Cardiac fibroblast (primary cell): Measurements from ENCODE around the gene ZNF217.
"Not testable (repeated sequence)": the region's sequence is repeated elsewhere in the genome, so short reads cannot be mapped to it uniquely, and the experiment has no call there.

Source experiments
- DNase-seq, 2 donors: peaks; one replicate each; pipeline versions ENCODE4 v3.0.0 to v3.0.0-alpha.2; 2010; ENCODE audit warnings: low read depth in 2 of 2
- H3K4me3 ChIP-seq, 2 donors: replicated peaks in 1 of 2; 1 replicate in 1 of 2; 2 replicates in 1 of 2; pipeline ENCODE4 v1.5.1; 2011; ENCODE audit warnings: low read depth in 2 of 2, low read length in 2 of 2, mild to moderate bottlenecking in 2 of 2, moderate library complexity in 1 of 2
- TF ChIP-seq, protein P1 (sequence below): IDR thresholded peaks from one replicate; pipeline ENCODE4 v1.5.1; 2011; ENCODE audit warnings: low read depth, mild to moderate bottlenecking, low read length, inconsistent platforms

ZNF217 gene

DNA sequence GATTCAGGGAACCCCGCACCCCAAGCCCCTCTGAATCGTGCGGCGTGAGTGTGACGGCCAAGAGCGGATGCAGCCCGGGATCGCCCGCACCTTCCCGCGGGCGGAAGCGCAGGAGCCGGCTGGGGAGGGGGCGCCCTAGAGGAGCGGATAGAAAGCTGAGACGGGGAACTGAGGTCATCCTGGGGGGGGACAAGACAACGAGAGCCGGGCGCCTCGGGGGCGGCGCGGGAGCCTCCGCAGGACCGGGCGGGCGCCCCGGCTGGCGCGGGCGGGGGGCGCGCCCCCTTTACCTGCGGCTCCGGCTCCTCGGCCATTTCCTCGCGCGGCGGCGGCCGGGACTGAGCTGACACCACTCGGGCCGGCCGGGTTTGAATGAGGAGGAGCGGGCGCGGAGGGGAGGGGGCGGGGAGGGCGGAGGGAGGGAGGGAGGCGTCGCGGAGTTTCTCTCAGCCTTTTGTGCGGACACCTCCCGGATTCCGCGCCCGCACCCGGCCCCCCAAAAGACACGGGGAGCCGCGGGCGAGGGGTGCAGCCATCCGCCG lies at the start of gene ZNF217:
Gene ZNF217 (minus strand): TSS at position 374 of the 542 bp plus-strand sequence. CDS start 11,013 bp downstream, outside the sequence.
- DNase-seq: peak; percentile 63 to 72
- peak within 1 kb of the TSS; percentile 73 for H3K4me3 ChIP-seq

GRCh38 chr20:53643031-53643832 lies 49.6 kb upstream of the ZNF217 start:
- TF ChIP-seq, protein P1, sequence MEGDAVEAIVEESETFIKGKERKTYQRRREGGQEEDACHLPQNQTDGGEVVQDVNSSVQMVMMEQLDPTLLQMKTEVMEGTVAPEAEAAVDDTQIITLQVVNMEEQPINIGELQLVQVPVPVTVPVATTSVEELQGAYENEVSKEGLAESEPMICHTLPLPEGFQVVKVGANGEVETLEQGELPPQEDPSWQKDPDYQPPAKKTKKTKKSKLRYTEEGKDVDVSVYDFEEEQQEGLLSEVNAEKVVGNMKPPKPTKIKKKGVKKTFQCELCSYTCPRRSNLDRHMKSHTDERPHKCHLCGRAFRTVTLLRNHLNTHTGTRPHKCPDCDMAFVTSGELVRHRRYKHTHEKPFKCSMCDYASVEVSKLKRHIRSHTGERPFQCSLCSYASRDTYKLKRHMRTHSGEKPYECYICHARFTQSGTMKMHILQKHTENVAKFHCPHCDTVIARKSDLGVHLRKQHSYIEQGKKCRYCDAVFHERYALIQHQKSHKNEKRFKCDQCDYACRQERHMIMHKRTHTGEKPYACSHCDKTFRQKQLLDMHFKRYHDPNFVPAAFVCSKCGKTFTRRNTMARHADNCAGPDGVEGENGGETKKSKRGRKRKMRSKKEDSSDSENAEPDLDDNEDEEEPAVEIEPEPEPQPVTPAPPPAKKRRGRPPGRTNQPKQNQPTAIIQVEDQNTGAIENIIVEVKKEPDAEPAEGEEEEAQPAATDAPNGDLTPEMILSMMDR: no peak
- H3K4me3 ChIP-seq: peak overlapping the region in 1 of 2 donors; percentile 12
- peak; percentile 73 to 91 for DNase-seq

DNA sequence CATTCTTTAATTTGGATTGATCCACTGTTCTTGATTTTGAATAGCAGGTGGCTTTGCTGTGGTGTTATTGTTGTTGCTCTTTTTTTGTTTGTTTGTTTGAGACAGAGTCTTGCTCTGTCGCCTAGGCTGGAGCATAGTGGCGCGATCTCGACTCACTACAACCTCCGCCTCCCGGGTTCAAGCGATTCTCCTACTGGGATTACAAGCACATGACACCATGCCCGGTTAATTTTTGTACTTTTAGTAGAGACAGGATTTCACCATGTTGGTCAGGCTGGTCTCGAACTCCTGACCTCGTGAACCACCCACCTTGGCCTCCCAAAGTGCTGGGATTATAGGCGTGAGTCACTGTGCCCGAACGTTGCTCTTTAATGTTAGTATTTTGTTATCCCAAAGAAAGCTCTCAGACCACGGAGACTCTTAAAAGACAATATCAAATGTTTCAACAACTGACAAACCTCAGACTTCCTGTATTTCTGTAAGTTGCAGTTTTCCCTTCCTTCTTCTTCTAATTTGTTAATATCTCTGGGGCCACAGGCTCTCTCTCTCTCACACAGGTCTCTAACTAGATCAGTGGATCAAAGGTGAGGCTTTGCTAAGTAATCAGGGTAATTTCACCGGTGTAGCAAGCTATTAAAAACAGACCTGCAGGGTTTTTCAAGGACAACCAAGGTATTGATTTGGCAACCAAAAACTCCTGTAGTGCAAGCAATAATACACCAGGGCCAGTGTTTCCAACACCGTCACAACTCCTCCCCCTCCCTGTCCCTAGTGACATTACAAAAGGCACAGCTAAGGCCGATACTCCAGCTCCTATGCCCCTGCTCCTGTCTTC lies 48.8 kb upstream of the ZNF217 start:
- DNase-seq: peak; percentile 64 to 87
- no peak overlapping the region for H3K4me3 ChIP-seq
- TF ChIP-seq, protein P1: no peak

GRCh38 chr20:53639647-53640440 lies 46.2 kb upstream of the ZNF217 start:
- H3K4me3 ChIP-seq: no peak overlapping the region
- TF ChIP-seq, protein P1: no peak
- no peak for DNase-seq

GRCh38 chr20:53639128-53639527 lies 45.5 kb upstream of the ZNF217 start:
- H3K4me3 ChIP-seq: no peak overlapping the region
- TF ChIP-seq, protein P1: no peak
- no peak for DNase-seq

DNA sequence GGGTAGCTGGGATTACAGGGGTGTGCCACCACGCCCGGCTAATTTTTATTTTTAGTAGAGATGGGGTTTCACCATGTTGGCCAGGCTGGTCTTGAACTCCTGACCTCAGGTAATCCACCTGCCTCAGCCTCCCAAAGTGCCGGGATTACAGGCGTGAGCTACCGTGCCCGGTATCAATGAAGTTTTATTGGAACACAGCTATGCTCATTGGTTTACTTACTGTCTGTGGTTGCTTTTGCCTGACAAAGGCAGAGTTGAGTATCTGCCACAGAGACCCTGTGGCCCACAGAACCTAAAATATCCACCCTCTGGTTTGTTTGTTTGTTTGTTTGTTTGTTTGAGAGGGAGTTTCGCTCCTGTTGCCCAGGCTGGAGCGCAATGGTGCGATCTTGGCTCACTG lies 43.7 kb upstream of the ZNF217 start:
- not testable (repeated sequence) for DNase-seq, H3K4me3 ChIP-seq

DNA sequence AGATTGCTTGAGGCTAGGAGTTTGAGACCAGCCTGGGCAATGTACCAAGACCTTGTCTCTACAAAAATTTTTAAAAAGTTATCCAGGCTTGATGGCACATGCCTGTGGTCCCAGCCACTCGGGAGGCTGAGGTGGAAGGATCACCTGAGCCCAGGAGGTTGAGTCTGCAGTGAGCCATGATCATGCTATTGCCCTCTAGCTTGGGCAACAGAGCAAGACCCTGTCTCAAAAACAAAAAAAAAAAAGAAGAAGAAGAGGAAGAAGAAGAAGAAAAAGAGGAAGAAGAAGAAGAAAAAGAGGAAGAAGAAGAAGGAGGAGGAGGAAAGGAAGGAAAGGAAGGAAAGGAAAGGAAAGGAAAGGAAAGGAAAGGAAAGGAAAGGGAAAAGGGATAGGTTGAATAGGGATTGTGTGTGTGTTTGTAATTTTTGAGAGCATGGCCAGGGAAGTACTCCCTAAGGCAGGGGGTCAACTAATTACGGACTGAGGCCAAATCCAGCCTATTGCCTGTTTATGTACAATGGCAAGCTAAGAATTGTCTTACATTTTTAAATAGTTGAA lies 43.0 kb upstream of the ZNF217 start:
- DNase-seq: no peak
- TF ChIP-seq, protein P1: no peak
- no peak overlapping the region for H3K4me3 ChIP-seq
